BLaER1 (cell line): ENCODE results near the gene DHCR7.

Source experiments
- H3K27ac ChIP-seq: shearing (Covaris generic); formaldehyde crosslinking; 2 replicates; pipeline ENCODE4 v1.8.1; 2022
- H3K27me3 ChIP-seq: shearing (Covaris generic); formaldehyde crosslinking; 2 replicates; pipeline ENCODE4 v1.8.1; 2022
- H3K36me3 ChIP-seq: shearing (Covaris generic); formaldehyde crosslinking; 2 replicates; pipeline ENCODE4 v1.8.1; 2022
- H3K4me1 ChIP-seq: shearing (Covaris generic); formaldehyde crosslinking; 2 replicates; pipeline ENCODE4 v1.8.1; 2022
- H3K4me2 ChIP-seq: shearing (Covaris generic); formaldehyde crosslinking; 2 replicates; pipeline ENCODE4 v1.8.1; 2022
- H3K4me3 ChIP-seq: shearing (Covaris generic); formaldehyde crosslinking; 2 replicates; pipeline ENCODE4 v1.8.1; 2022
- H3K9ac ChIP-seq: shearing (Covaris generic); formaldehyde crosslinking; 2 replicates; pipeline ENCODE4 v1.8.1; 2022
- H3K9me3 ChIP-seq: shearing (Covaris generic); formaldehyde crosslinking; 2 replicates; pipeline ENCODE4 v1.8.1; 2022
- H4K20me1 ChIP-seq: shearing (Covaris generic); formaldehyde crosslinking; 2 replicates; pipeline ENCODE4 v1.8.1; 2022
- Cebpa-rat ChIP-seq: shearing (Covaris generic); IDR thresholded peaks from 2 replicates; pipeline ENCODE4 v1.8.1; 2022

The DHCR7 gene

GRCh38 chr11:71443736-71444445, 4.3 kb downstream of the DHCR7 start:
- Histone ChIP-seq H3K9me3 (peaks cover 17% of the 10 kb centered on the region), H4K20me1 (peaks cover 7% of the 10 kb centered on the region; the same call in 1 of the 2 replicates), H3K36me3 (peaks cover 80% of the 10 kb centered on the region), H3K27ac (no peak overlapping the region), H3K4me3 (no peak overlapping the region), H3K27me3 (no peaks in the 10 kb centered on the region), H3K9ac (no peak overlapping the region), H3K4me2 (peak overlapping the region; percentile 39), H3K4me1 (peaks cover 25% of the 10 kb centered on the region)
- no peak for TF ChIP-seq Cebpa-rat

DNA sequence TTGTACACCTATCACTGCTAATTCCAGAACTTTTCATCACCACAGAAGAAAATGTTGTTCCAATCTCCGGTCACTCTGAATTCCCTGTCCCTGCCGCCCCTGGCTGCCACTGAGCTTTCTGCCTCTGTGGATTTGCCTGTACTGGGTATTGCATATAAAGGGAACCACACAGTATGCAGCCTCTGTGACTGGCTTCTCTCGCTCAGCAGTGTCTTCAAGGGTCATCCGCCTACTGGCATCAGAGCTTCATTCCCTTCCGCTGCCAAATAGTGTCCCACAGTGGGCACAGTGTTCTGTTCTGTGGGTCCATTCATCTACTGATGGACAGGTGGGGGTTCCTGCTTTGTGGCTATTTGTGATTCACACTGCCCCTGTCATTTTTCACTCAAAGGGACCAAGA, 5.3 kb downstream of the DHCR7 start:
- peaks cover 23% of the 10 kb centered on the region for H3K4me1 ChIP-seq
- peaks cover 11% of the 10 kb centered on the region; the same call in 1 of the 2 replicates for H4K20me1 ChIP-seq
- no peak overlapping the region for H3K9ac ChIP-seq
- peak overlapping the region; percentile 39 for H3K4me2 ChIP-seq
- no peaks in the 10 kb centered on the region for H3K27me3 ChIP-seq
- H3K36me3 ChIP-seq: peaks cover 90% of the 10 kb centered on the region
- peaks cover 17% of the 10 kb centered on the region for H3K9me3 ChIP-seq
- TF ChIP-seq Cebpa-rat: no peak
- no peak overlapping the region for H3K27ac ChIP-seq
- H3K4me3 ChIP-seq: no peak overlapping the region

DNA sequence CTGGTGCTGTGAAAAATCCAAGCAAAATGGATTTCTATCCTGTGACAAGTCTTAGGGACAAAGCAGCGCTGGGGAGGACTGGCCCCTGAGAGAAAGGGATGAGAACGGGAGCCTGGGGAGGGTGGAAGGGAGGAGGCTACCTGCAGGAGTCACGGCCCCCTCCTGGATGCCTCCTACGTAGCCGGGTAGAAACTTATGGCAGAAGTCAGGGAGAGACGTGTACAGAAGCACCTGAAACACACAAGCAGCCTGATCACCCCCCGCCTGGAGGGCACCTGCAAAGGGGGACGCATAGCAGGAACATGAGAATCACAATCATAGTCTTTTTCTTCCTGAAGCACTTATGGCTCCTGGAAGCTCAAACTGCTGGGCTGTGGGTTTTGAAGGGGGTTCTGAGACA, 6.1 kb downstream of the DHCR7 start:
- no peak overlapping the region for H3K9ac ChIP-seq
- peaks cover 17% of the 10 kb centered on the region for H3K9me3 ChIP-seq
- H3K4me2 ChIP-seq: no peak overlapping the region
- peaks cover 11% of the 10 kb centered on the region; the same call in 1 of the 2 replicates for H4K20me1 ChIP-seq
- peaks cover 15% of the 10 kb centered on the region for H3K4me1 ChIP-seq
- TF ChIP-seq Cebpa-rat: no peak
- no peak overlapping the region for H3K4me3 ChIP-seq
- no peaks in the 10 kb centered on the region for H3K27me3 ChIP-seq
- peaks cover 97% of the 10 kb centered on the region for H3K36me3 ChIP-seq
- H3K27ac ChIP-seq: no peak overlapping the region

GRCh38 chr11:71441251-71441650, 6.9 kb downstream of the DHCR7 start:
- no peak overlapping the region for H3K4me3 ChIP-seq
- no peak overlapping the region for H3K4me2 ChIP-seq
- peaks cover 12% of the 10 kb centered on the region for H3K9me3 ChIP-seq
- peaks cover 11% of the 10 kb centered on the region; the same call in 1 of the 2 replicates for H4K20me1 ChIP-seq
- H3K36me3 ChIP-seq: peaks cover 96% of the 10 kb centered on the region
- H3K4me1 ChIP-seq: peaks cover 10% of the 10 kb centered on the region
- no peak overlapping the region for H3K27ac ChIP-seq
- TF ChIP-seq Cebpa-rat: no peak
- H3K9ac ChIP-seq: no peak overlapping the region
- H3K27me3 ChIP-seq: no peaks in the 10 kb centered on the region

DNA sequence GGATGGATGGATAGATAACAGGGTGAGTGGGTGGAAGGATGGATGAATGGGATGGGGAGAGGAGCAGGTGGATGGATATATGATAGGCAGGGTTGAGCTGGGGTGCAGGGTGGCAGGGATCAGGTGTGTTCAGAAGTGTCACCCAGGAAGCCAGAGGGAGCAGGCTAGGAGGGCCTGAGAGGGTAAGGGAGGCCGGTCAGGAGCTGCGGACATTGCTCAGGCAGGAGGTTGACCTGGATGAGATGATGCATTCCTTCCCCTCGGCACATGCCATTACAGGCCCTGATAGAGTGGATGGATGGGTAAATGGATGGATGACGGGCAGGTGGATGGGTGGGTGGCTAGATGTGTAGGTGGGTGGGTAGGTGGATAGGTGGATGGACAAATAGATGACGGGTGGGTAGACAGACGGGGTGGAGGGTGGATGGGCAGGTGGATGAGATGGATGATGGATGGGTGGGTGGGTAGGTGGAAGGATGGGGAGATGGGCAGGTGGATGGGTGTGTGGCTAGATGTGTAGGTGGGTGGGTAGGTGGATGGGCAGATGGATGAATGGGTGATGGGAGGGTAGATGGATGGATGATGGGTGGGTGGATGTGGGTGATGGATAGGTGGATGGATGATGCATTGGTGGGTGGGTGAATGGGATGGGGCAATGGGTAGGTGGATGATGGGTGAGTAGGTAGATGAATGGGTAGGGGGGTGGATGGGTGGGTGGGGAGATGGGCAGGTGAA, 8.0 kb downstream of the DHCR7 start:
- Histone ChIP-seq H3K27me3 (no peaks in the 10 kb centered on the region), H3K9me3 (peaks cover 1% of the 10 kb centered on the region; the same call in 1 of the 2 replicates), H3K4me1 (peaks cover 13% of the 10 kb centered on the region), H3K36me3 (peaks cover 97% of the 10 kb centered on the region), H3K4me3 (no peak overlapping the region), H3K4me2 (no peak overlapping the region), H3K27ac (no peak overlapping the region), H3K9ac (no peak overlapping the region), H4K20me1 (peaks cover 11% of the 10 kb centered on the region; the same call in 1 of the 2 replicates)
- no peak for TF ChIP-seq Cebpa-rat

- H3K9ac ChIP-seq: no peak overlapping the region
- no peaks in the 10 kb centered on the region for H3K9me3 ChIP-seq
- H3K4me3 ChIP-seq: no peak overlapping the region
- H3K4me2 ChIP-seq: no peak overlapping the region
- H3K27ac ChIP-seq: no peak overlapping the region
- H3K27me3 ChIP-seq: no peaks in the 10 kb centered on the region
- peaks cover 23% of the 10 kb centered on the region for H3K4me1 ChIP-seq
- peaks cover 97% of the 10 kb centered on the region for H3K36me3 ChIP-seq
- peaks cover 11% of the 10 kb centered on the region; the same call in 1 of the 2 replicates for H4K20me1 ChIP-seq
- no peak for TF ChIP-seq Cebpa-rat
These were observed 9.5 kb downstream of the DHCR7 start for GRCh38 chr11:71438650-71439049.

- Histone ChIP-seq H4K20me1 (peaks cover 11% of the 10 kb centered on the region; the same call in 1 of the 2 replicates), H3K9me3 (no peaks in the 10 kb centered on the region), H3K4me1 (peaks cover 20% of the 10 kb centered on the region), H3K27me3 (no peaks in the 10 kb centered on the region), H3K4me3 (no peak overlapping the region), H3K36me3 (peaks cover 90% of the 10 kb centered on the region), H3K4me2 (no peak overlapping the region), H3K27ac (no peak overlapping the region), H3K9ac (no peak overlapping the region)
- no peak for TF ChIP-seq Cebpa-rat
These were observed 10.3 kb downstream of the DHCR7 start for GRCh38 chr11:71437879-71438278.

GRCh38 chr11:71437399-71437798, 10.8 kb downstream of the DHCR7 start:
- no peak overlapping the region for H3K4me2 ChIP-seq
- no peak for TF ChIP-seq Cebpa-rat
- no peaks in the 10 kb centered on the region for H3K9me3 ChIP-seq
- no peaks in the 10 kb centered on the region for H3K27me3 ChIP-seq
- H3K4me1 ChIP-seq: peaks cover 20% of the 10 kb centered on the region
- no peak overlapping the region for H3K9ac ChIP-seq
- H4K20me1 ChIP-seq: peaks cover 11% of the 10 kb centered on the region; the same call in 1 of the 2 replicates
- peaks cover 85% of the 10 kb centered on the region for H3K36me3 ChIP-seq
- no peak overlapping the region for H3K27ac ChIP-seq
- no peak overlapping the region for H3K4me3 ChIP-seq

DNA sequence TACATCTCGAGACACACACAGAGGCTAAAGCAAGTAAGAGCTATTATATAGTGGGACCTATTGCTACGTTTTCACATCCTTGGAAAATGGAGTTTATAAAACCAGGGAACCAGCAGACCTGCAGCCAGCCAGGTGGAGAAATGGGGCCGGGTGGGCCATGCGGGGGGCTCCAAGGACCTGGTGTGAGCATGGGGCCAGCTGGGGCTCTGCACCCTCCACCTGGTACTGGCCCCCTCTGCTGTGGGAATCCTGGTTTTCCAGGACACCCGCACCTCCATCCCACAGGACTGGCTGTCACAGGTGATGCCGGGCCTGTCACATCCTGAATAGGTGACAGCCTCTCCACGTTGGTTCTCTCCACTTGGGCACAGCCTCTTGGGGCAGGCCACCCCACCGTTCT, 11.3 kb downstream of the DHCR7 start:
- Histone ChIP-seq H3K4me3 (no peak overlapping the region), H3K36me3 (peaks cover 79% of the 10 kb centered on the region), H3K27me3 (no peaks in the 10 kb centered on the region), H3K4me2 (no peak overlapping the region), H3K27ac (no peak overlapping the region), H3K9me3 (no peaks in the 10 kb centered on the region), H3K4me1 (peaks cover 20% of the 10 kb centered on the region), H3K9ac (no peak overlapping the region), H4K20me1 (peaks cover 11% of the 10 kb centered on the region; the same call in 1 of the 2 replicates)
- no peak for TF ChIP-seq Cebpa-rat
